PC-3 (cell line): ENCODE measurements around the gene MYH6.

ENCODE experiments used
- EZH2 ChIP-seq: fragments of 300-600 bp; sonication (generic); IDR thresholded peaks from one replicate; pipeline ENCODE4 v1.6.1; 2017; ENCODE audit warnings: antibody characterized with exemption, mild to moderate bottlenecking, low read length; ENCODE audit not compliant: unreplicated experiment
- EZH2phosphoT487 ChIP-seq: fragments of 300-600 bp; sonication (generic); IDR thresholded peaks from 2 replicates; pipeline ENCODE4 v1.6.1; 2018; ENCODE audit warnings: mild to moderate bottlenecking, antibody characterized with exemption, low read length, borderline replicate concordance
- TF ChIP-seq, protein P1 (sequence below): fragments of 300-600 bp; sonication (generic); conservative IDR thresholded peaks from 2 replicates; pipeline ENCODE4 v1.5.1; 2017; ENCODE audit warnings: antibody characterized with exemption, low read depth, mild to moderate bottlenecking, low read length

- TF ChIP-seq, protein P1, sequence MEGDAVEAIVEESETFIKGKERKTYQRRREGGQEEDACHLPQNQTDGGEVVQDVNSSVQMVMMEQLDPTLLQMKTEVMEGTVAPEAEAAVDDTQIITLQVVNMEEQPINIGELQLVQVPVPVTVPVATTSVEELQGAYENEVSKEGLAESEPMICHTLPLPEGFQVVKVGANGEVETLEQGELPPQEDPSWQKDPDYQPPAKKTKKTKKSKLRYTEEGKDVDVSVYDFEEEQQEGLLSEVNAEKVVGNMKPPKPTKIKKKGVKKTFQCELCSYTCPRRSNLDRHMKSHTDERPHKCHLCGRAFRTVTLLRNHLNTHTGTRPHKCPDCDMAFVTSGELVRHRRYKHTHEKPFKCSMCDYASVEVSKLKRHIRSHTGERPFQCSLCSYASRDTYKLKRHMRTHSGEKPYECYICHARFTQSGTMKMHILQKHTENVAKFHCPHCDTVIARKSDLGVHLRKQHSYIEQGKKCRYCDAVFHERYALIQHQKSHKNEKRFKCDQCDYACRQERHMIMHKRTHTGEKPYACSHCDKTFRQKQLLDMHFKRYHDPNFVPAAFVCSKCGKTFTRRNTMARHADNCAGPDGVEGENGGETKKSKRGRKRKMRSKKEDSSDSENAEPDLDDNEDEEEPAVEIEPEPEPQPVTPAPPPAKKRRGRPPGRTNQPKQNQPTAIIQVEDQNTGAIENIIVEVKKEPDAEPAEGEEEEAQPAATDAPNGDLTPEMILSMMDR = no peak
- no peak for TF ChIP-seq EZH2
- TF ChIP-seq EZH2phosphoT487 = no peak
Observed at GRCh38 chr14:23399136-23399535, 8.9 kb downstream of the MYH6 start.
